Measurements from ENCODE around the gene ERC1. TPM values are rescaled to one million over a fixed set of nuclear protein-coding genes. Genes with fewer than 3 reads are reported as not detected.

Gene ERC1
- total and polyA plus RNA-seq, 9 of the 15 experiments (the other 6 are each of a cell fraction or from before 2014, with no cell fraction given): 0.74 to 11.8 (median 4.8) TPM

DNA sequence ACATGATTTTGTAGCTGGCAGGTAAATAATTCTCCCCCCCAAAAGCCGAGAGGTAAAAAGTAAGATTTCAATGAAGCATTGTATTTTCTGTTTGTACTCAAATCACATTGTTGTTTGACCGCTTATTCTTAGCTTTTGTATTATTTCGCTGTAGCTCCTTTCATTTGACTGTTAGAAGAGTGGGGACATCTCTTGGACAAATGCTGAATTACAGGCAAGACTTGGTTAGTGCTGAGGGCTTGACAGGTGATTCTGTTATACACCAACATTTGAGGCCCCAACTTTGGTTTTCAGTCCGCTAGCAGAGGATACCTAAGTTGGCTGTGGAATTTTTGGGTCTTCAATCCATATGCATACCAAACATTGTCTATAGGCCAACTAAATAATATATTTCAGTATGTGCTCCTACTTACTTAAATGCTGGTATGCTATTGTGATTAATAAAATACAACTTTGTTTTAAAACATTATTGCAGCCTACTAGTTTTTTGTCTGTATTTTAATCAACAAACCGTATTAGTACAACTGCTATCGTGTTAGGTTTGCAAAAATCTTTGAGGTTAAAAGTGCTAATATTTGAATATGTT is 102.2 kb downstream of the ERC1 start (continued):
- TF ChIP-seq, protein P1, sequence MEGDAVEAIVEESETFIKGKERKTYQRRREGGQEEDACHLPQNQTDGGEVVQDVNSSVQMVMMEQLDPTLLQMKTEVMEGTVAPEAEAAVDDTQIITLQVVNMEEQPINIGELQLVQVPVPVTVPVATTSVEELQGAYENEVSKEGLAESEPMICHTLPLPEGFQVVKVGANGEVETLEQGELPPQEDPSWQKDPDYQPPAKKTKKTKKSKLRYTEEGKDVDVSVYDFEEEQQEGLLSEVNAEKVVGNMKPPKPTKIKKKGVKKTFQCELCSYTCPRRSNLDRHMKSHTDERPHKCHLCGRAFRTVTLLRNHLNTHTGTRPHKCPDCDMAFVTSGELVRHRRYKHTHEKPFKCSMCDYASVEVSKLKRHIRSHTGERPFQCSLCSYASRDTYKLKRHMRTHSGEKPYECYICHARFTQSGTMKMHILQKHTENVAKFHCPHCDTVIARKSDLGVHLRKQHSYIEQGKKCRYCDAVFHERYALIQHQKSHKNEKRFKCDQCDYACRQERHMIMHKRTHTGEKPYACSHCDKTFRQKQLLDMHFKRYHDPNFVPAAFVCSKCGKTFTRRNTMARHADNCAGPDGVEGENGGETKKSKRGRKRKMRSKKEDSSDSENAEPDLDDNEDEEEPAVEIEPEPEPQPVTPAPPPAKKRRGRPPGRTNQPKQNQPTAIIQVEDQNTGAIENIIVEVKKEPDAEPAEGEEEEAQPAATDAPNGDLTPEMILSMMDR (IDR thresholded peaks at IDR 0.05 in 2 of 3, conservative IDR thresholded peaks at IDR 0.05 in 1 of 3; ENCODE audit: insufficient read depth in 2 of 3, low read depth in 1 of 3, low read length in 3 of 3): peak; percentile 46 to 66 (median 56); a peak in 5 of 6 replicates
- TF ChIP-seq, protein P2, sequence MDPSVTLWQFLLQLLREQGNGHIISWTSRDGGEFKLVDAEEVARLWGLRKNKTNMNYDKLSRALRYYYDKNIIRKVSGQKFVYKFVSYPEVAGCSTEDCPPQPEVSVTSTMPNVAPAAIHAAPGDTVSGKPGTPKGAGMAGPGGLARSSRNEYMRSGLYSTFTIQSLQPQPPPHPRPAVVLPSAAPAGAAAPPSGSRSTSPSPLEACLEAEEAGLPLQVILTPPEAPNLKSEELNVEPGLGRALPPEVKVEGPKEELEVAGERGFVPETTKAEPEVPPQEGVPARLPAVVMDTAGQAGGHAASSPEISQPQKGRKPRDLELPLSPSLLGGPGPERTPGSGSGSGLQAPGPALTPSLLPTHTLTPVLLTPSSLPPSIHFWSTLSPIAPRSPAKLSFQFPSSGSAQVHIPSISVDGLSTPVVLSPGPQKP (CRISPR knock-in tag; IDR thresholded peaks at IDR 0.05): no peak
- no peak for TF ChIP-seq IFI16 (CRISPR knock-in tag; IDR thresholded peaks at IDR 0.05)
- no peak for TF ChIP-seq CBX3 (IDR thresholded peaks at IDR 0.05; ENCODE audit: borderline replicate concordance in 1 of 2, low read length in 2 of 2)
- no peak for TF ChIP-seq ZNF263 (CRISPR knock-in tag; IDR thresholded peaks at IDR 0.05; ENCODE audit: borderline replicate concordance)
- TF ChIP-seq SAP30 (IDR thresholded peaks at IDR 0.05; ENCODE audit: borderline replicate concordance, insufficient read depth, low read depth, low read length, poor library complexity, severe bottlenecking): no peak
- no peak for TF ChIP-seq LARP7 (IDR thresholded peaks at IDR 0.05)
- 0 out of 2 replicates have a peak, but pooled peaks have one; percentile 10 for TF ChIP-seq SMC3 (conservative IDR thresholded peaks at IDR 0.05; ENCODE audit: insufficient read depth, low read depth, low read length)
- TF ChIP-seq MED1 (CRISPR knock-in tag; IDR thresholded peaks at IDR 0.05; ENCODE audit: borderline replicate concordance): no peak
- TF ChIP-seq SRSF1 (IDR thresholded peaks at IDR 0.05; ENCODE audit: low read depth, low read length): no peak
- TF ChIP-seq BCL6 (CRISPR knock-in tag; IDR thresholded peaks at IDR 0.05): no peak
- TF ChIP-seq ZNF143 (CRISPR knock-in tag; IDR thresholded peaks at IDR 0.05): no peak
- no peak for TF ChIP-seq GTF2E2 (tag; IDR thresholded peaks at IDR 0.05)
- TF ChIP-seq ESRRA (IDR thresholded peaks at IDR 0.05; ENCODE audit: borderline replicate concordance, low read depth): no peak
- TF ChIP-seq RNF2 (IDR thresholded peaks at IDR 0.05): no peak
- TF ChIP-seq, protein P3, sequence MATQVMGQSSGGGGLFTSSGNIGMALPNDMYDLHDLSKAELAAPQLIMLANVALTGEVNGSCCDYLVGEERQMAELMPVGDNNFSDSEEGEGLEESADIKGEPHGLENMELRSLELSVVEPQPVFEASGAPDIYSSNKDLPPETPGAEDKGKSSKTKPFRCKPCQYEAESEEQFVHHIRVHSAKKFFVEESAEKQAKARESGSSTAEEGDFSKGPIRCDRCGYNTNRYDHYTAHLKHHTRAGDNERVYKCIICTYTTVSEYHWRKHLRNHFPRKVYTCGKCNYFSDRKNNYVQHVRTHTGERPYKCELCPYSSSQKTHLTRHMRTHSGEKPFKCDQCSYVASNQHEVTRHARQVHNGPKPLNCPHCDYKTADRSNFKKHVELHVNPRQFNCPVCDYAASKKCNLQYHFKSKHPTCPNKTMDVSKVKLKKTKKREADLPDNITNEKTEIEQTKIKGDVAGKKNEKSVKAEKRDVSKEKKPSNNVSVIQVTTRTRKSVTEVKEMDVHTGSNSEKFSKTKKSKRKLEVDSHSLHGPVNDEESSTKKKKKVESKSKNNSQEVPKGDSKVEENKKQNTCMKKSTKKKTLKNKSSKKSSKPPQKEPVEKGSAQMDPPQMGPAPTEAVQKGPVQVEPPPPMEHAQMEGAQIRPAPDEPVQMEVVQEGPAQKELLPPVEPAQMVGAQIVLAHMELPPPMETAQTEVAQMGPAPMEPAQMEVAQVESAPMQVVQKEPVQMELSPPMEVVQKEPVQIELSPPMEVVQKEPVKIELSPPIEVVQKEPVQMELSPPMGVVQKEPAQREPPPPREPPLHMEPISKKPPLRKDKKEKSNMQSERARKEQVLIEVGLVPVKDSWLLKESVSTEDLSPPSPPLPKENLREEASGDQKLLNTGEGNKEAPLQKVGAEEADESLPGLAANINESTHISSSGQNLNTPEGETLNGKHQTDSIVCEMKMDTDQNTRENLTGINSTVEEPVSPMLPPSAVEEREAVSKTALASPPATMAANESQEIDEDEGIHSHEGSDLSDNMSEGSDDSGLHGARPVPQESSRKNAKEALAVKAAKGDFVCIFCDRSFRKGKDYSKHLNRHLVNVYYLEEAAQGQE (IDR thresholded peaks at IDR 0.05; ENCODE audit: borderline replicate concordance): peak; percentile 27; the same call in 1 of the 2 replicates
- TF ChIP-seq, protein P3 (CRISPR knock-in tag; IDR thresholded peaks at IDR 0.05; ENCODE audit: low read depth): no peak

Data from K562 (cell line).